GM13976 (cell line): ENCODE results near the gene SMC6.

ENCODE experiments used
- DNase-seq: peaks from one replicate; pipeline ENCODE4 v3.0.0; 2012; ENCODE audit warnings: low spot score
- in situ Hi-C: fragments of 300-500 bp; cut with MboI; formaldehyde crosslinking; loops from one replicate; pipeline ENCODE4 v1.12.0; 2022; ENCODE audit warnings: low sequenced_read_pairs, mixed read lengths, inconsistent platforms; ENCODE audit not compliant: unreplicated experiment
- TF ChIP-seq, protein P1 (sequence below): IDR thresholded peaks from 2 replicates; pipeline ENCODE4 v1.5.1; 2012; ENCODE audit warnings: borderline replicate concordance, mild to moderate bottlenecking; ENCODE audit not compliant: insufficient read depth; ENCODE audit errors: extremely low read depth, missing control alignments, control extremely low read depth

SMC6 gene

DNA sequence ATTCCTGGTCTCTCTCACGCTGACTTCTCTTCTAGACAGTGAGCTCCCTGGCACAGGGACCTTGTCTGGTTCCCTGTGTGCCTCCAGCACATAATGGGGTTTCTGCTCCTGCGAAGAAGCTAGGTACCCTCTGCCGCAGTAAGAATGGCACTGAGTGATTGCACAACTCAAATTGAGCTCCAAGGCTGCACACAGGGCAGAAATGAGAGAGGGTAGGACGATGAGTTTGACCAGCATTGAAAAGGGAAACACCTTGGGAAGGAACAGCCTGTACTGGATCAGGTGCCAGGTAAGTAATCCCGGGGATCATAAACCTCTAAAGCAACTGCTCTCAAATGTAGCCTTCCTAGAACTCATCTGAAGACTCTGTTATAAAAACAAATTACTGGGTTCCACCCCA, 41.7 kb upstream of the SMC6 start:
- TF ChIP-seq, protein P1, sequence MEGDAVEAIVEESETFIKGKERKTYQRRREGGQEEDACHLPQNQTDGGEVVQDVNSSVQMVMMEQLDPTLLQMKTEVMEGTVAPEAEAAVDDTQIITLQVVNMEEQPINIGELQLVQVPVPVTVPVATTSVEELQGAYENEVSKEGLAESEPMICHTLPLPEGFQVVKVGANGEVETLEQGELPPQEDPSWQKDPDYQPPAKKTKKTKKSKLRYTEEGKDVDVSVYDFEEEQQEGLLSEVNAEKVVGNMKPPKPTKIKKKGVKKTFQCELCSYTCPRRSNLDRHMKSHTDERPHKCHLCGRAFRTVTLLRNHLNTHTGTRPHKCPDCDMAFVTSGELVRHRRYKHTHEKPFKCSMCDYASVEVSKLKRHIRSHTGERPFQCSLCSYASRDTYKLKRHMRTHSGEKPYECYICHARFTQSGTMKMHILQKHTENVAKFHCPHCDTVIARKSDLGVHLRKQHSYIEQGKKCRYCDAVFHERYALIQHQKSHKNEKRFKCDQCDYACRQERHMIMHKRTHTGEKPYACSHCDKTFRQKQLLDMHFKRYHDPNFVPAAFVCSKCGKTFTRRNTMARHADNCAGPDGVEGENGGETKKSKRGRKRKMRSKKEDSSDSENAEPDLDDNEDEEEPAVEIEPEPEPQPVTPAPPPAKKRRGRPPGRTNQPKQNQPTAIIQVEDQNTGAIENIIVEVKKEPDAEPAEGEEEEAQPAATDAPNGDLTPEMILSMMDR: no peak
- no peak for DNase-seq
- in situ Hi-C loops: no loop called here

DNA sequence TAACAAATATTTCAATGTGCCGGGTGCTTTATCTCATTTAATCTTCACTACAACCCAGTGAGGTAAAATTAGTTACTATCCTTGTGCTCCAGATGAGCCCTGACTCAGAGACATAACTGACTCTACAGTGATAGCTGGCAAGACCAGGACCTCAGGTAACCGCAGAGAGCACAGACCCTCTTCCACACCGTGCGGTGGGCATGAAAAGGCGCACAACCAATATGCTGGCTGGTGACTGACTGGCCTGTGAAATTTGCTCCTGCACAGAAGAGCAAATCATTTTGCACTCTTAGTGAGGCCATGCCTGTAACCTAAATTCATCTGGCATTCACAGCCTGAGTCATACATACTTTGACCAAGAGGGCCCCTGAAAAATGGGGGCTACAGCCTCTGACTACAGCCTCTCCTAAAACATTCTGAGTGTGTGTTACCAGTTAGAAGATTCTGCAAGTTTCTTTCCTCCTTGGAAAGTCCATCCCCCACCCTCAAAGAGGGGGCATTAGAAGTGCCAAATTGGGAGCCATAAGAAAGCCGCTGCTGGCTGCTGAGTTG, 40.3 kb upstream of the SMC6 start:
- DNase-seq: no peak
- TF ChIP-seq, protein P1: no peak
- in situ Hi-C loops: no loop called here

DNA sequence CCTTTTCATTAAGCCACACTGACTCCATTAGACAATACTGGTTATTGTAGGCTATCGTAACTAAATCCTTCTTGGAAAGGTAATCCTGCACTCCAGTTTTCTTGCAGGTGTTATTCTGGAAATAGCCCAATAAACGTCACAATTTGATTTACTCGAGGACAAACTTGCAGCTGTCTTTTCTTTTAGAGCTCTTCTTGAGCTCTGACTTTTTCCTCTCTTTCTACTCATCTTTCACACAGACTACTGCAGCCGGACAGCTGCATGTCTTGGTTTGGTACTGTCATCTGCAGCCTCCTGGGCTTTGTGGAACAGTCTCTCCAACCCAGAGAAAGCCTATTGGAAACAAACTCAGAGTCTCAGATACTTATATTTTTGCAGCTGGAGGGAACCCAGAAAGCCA, 39.7 kb upstream of the SMC6 start:
- TF ChIP-seq, protein P1: no peak
- DNase-seq: no peak
- in situ Hi-C loops: no loop called here

DNA sequence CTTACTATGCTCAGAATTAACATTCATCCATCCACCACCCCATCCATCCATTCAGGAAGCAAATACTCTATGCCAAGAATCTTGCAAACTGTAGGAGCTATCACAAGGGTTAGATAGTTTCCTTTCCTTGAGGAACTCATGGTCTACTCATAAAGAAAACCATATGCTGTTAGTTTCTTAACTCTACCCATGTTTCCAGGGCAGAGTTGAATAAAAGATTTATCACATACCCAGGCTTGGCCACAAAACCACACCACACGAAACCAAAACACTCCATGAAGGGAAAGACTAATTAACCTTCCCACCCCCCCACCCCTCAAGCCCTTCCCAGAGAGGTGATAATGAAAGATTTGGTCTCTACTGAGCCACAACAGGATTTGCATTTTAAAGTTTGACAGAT, 38.9 kb upstream of the SMC6 start:
- no peak for DNase-seq
- TF ChIP-seq, protein P1: no peak
- in situ Hi-C loops: no loop called here

DNA sequence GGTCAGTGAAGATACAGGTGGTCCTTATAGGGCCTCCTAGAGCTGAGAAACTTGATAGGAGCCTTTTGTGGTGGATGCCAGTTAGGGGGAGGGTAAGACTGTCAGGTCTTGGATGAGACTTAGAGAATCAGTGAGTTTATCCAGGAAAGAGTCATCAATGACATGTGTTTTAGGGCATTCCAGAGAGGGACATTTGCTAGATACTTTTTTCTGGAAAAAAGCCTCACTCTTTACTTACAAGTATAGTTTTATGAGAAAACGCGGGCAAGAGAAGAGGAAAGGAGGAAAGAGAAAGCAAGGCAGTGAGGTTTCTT, 38.2 kb upstream of the SMC6 start:
- TF ChIP-seq, protein P1: no peak
- in situ Hi-C loops: no loop called here
- no peak for DNase-seq

DNA sequence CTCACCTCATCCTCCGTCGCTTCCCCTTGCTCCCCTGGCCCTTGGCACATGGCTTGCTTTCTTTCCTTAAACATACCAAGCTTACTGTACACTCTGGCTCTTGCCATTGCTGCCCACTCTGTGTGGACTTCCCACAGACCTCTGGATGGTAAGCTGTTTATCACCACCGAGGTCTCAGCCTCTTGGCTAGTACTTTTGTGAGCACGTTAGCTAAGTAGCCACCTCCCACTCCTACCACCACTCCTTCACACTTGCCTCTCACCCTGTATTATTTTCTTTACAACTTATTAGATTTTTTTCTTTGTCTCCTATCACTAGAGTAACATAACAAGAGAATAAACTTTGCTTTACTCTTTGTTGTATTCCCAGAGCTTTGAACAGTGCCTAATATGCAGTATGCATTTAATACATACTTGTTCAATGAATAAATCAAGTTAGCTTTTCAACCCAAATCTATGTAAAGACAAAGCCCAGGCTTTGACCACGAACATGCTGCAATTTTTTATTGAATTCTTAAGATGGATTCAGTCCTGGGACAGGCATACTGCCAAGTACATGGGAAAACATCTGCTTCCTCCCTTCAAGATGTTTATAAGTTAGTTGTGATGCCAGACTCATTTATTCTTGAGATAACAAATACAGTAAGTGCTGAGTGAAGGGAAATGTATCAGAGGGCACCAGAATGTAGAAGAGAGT, 37.7 kb upstream of the SMC6 start:
- TF ChIP-seq, protein P1: no peak
- DNase-seq: no peak
- in situ Hi-C loops: no loop called here
